ENCODE results near the gene ARCN1.

ARCN1 gene

DNA sequence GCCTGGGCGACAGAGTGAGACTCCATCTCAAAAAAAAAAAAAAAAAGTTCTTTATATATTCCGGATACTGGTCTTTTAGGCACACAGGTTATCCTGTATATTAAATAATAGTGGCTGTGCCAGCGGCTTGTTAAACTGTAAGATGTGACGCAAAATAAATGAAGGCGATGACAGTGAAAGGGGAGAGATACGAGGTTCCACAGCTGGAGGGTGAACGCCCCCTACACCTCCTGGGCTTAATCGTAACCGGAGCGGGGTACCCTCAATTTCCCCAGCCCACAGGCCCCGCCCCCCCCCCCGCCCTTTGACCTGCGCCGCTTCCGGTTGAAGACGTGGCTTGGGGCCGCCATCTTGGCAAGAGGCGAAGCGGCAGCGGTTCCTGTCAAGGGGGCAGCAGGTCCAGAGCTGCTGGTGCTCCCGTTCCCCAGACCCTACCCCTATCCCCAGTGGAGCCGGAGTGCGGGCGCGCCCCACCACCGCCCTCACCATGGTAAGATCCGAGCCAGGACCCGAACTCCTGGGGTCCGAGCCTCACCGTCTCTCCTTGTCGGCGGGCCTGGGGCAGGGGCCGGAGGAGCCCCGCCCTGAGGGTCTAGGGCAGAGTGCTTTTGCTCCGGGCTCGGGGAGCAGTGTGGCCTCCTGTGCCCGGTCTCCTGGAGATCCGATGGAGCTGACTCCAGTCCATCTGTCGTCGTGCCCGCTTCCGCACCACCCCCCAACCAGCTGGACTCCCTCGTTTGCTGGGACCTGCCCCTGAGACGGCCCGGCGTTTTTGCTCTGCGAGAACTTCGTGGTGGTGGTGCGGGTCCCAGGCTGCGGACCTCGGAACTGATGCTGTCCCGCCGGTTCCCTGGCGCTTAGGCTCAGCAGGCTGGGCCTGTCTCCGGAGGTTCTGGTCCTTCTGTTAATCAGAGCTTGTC is at the start of gene ARCN1:
ARCN1 (plus strand) TSS at position 349 of the 920 bp plus-strand sequence; CDS start at position 488, 139 bp downstream.
- DNase-seq (ENCODE audit: low read depth), result peak; percentile 65

DNA sequence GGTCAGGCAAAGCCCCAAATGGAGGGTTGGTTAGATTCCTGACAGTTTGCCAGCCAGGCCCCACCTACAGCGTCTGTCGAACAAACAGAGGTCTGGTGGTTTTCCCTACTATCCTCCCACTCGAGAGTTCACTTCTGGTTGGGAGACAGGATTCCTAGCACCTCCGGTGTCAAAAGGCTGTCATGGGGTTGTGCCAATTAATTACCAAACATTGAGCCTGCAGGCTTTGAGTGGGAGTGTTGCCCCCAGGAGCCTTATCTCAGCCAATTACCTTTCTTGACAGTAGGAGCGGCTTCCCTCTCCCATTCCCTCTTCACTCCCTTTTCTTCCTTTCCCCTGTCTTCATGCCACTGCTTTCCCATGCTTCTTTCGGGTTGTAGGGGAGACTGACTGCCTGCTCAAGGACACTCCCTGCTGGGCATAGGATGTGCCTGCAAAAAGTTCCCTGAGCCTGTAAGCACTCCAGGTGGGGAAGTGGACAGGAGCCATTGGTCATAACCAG is 49.6 kb upstream of the ARCN1 start:
- DNase-seq (ENCODE audit: low read depth), result no peak

DNA sequence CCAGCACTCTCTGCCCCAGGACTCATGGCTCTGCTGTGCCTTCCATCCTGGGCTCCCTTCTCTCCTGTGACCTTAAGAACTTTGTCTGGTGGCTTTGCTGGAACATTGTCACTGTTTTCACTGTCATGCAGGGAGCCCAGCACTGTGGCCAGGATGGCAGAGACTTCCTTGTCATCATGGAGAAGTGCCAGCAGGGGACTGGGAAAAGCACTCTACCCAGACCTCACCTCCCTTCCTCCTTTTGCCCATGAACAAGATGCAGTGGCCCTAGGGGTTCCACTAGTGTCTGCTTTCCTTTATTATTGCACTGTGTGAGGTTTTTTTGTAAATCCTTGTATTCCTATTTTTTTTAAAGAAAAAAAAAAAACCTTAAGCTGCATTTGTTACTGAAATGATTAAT is 47.9 kb upstream of the ARCN1 start:
- DNase-seq (ENCODE audit: low read depth), result no peak

DNA sequence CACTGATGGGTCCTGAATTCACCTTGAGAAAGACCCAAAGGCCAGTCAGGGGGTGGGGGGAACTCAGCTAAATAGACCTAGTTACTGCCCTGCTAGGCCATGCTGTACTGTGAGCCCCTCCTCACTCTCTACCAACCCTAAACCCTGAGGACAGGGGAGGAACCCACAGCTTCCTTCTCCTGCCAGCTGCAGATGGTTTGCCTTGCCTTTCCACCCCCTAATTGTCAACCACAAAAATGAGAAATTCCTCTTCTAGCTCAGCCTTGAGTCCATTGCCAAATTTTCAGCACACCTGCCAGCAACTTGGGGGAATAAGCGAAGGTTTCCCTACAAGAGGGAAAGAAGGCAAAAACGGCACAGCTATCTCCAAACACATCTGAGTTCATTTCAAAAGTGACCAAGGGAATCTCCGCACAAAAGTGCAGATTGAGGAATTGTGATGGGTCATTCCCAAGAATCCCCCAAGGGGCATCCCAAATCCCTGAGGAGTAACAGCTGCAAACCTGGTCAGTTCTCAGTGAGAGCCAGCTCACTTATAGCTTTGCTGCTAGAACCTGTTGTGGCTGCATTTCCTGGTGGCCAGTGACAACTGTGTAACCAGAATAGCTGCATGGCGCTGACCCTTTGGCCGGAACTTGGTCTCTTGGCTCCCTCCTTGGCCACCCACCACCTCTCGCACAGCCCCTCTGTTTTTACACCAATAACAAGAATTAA is 47.3 kb upstream of the ARCN1 start:
- DNase-seq (ENCODE audit: low read depth), result no peak

DNA sequence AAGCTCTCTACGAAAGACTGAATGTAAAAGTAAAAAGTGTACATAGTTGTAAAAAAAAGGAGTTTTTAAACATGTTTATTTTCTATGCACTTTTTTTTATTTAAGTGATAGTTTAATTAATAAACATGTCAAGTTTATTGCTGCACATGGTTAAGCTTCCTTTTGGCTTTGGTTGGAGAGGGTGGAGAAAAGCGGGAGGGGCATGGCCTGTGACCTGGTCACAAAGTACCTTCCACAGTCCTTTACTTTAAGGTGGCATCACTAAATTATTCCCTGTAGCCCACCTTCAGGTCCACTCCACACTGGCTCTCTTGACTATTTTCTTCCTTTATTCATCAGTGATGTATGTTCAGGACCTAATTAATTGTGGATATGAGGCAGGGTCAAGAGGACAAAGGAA is 45.5 kb upstream of the ARCN1 start:
- DNase-seq (ENCODE audit: low read depth), result no peak

DNA sequence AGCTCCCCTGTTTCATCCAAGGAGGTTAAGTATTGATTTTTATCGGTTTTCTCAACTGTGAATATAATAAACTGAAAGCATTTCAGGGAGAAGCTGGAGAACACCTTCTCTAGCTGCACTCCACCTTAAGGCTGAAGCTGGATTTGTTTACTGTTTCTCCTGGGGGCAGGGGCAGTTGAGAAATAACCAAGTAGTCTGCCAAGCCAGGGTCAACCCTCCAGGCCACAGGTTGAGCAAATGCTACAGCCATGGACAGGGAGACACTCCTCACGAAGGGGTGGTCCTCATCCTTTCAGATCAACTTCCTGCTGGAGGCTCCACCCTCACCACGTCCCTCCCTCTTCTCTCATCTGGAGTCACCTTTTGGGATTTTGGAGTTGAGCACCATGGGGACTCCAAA is 45.1 kb upstream of the ARCN1 start, which contains the start of gene TTC36:
TTC36 (plus strand) TSS at position 366 of the 400 bp plus-strand sequence; CDS start at position 387, 21 bp downstream.
- DNase-seq (ENCODE audit: low read depth), result no peak

DNA sequence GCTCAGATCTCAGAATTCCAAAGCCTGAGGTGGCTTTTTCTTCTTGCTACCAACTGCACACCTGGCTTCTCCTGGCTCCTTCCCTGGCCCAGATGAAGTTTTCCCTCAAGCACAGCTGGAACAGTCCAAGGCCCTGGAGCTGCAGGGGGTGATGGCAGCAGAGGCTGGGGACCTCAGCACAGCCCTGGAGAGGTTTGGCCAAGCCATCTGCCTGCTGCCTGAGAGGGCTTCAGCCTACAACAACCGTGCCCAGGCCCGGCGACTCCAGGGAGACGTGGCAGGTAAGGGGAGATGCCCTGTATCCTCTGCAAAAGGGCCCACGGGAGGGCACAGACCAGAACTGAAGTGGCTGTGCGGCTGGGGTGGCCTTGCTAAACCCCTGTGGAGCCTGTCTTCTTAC is 43.7 kb upstream of the ARCN1 start:
- DNase-seq (ENCODE audit: low read depth), result no peak

DNA sequence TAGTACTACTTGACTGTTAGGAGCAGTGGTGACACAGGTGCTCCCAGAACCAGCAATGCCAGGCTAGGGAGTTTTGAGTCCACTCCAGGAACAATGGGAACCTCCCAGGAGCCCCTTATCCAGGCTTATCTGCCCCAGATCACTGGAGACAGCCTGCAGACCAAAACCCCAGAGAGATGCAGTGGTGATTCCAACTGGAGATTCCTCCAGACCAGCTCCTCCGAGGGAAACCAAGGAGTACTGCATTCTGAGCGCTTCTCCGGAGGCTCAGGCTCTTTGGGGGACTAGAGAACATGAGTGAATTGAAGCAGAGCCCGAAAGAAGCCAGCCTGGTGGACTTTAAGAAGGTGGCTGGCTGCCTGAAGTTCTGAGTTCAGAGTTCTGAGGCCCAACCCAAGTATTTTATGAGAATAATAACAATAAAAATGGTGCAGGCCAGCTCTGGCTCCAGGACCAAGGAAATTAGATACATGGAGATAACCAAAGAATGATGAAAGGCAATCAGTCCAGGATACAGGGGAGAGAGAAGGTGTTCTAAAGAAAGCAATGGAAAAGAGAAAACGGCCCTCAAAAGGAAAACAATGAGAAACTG is 42.5 kb upstream of the ARCN1 start:
- DNase-seq (ENCODE audit: low read depth), result no peak

DNA sequence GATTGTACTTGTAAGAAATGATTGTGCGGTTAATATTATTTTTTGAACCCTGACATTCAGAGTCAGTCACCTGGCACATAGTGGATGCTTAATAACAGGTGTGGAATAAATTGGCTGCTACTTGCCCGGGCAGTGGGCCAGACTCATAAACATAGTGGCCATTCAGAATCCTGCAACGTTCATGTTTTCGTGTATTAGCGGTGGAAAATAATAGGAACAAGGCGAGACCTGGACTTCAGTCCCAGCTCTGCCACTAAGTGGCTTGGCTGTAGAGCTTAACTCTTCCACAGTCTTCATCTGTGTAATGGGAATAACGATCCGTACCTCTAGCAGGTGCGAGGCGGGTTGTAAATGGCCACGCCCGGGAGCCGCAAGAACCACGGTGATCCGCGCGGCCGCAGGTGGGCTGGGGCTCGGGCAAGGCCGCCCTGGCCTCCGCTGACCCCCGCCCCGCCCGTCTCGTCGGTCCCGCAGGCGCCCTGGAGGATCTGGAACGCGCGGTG is 42.0 kb upstream of the ARCN1 start:
- no peak for DNase-seq (ENCODE audit: low read depth)

DNA sequence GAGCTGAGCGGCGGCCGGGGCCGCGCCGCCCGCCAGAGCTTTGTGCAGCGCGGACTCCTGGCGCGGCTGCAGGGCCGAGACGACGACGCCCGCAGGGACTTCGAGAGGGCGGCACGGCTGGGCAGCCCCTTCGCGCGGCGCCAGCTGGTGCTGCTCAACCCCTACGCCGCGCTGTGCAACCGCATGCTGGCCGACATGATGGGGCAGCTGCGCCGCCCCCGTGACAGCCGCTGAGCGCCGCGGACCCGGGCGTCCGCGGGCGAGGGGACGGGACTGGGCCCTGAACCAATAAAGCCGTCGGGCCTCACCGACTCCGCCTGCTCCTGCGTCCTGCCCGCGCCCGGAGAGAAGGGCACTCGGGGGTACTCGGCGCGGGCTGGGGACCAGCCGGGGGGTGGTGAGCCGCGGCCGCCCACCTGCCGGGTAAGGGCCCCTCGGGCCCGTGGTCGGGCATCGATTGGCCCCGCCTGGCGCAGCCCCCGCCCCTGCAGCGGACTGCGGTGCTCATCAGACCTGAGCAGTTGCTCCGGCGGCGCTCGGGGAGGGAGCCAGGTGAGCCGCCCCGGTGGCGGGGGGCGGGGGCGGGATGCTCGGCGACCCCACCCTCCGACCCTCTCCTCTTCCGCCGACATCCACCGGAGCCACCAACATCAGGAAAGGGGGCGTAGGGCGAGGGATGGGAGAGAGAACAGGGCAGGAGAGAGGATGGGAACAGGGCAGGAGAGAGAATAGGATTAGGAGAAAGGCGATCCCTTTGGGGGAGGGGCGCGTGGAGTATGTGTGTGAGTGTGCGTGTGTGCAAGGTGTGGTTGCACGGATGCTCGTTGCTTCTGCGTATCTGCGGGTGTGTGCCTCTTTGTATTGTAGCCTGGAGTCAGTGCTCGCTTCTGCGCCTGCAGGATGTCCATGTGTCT is 41.3 kb upstream of the ARCN1 start, which contains the start of gene TMEM25:
TMEM25 (plus strand) TSS at position 510 of the 914 bp plus-strand sequence. CDS start 610 bp downstream, outside the sequence.
- DNase-seq (ENCODE audit: low read depth), result peak; percentile 63

DNA sequence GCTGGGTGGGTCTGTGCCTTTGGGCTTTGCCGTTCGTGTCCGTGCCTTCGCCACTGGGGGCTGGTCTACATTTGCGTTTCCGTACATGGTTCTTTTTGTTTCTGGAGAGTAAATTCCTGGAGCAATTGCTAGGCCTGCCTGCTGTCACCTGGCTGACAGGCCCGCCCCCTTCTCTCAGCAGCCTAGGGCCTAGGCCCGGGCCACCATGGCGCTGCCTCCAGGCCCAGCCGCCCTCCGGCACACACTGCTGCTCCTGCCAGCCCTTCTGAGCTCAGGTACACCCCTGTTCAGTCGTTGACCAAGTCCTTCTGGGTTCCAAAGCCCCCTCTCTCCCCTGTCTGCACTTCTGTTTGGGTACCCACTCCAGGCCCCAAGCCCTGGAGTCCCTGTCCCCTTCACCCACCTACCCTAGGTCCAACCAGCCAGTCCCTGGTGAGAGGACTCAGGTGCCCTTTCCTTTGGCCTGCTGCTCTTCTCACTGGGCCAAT is 40.6 kb upstream of the ARCN1 start:
- no peak for DNase-seq (ENCODE audit: low read depth)

DNA sequence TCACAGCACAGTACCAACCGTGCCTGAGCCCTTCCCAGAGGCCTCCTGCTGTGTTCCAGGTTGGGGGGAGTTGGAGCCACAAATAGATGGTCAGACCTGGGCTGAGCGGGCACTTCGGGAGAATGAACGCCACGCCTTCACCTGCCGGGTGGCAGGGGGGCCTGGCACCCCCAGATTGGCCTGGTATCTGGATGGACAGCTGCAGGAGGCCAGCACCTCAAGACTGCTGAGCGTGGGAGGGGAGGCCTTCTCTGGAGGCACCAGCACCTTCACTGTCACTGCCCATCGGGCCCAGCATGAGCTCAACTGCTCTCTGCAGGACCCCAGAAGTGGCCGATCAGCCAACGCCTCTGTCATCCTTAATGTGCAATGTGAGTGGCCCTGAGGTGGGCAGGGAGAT is 40.1 kb upstream of the ARCN1 start:
- no peak for DNase-seq (ENCODE audit: low read depth)

DNA sequence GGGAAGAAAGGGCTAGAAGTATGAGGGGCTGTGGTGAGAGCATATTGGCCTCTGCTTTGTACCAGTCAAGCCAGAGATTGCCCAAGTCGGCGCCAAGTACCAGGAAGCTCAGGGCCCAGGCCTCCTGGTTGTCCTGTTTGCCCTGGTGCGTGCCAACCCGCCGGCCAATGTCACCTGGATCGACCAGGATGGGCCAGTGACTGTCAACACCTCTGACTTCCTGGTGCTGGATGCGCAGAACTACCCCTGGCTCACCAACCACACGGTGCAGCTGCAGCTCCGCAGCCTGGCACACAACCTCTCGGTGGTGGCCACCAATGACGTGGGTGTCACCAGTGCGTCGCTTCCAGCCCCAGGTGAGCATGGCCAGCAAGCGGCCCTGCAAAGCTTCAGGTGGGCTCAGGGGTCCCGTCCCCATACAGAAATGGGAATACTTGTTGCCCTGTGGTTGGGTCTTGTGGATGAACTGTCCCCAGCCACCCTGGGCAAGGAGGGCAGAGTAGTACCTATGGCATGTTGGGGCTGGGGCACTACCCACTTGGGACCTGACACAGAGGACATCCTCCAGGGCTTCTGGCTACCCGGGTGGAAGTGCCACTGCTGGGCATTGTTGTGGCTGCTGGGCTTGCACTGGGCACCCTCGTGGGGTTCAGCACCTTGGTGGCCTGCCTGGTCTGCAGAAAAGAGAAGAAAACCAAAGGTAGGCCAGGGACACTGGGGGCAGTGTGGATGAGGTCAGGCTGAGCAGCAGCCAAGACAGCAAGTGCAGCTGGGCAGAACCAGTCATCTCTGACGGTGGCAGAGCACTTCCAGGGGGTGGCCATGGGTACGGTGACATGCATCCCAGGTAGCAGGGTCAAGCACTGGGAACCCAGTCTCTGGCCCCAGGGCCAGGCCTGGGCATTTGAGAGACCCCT is 39.1 kb upstream of the ARCN1 start:
- DNase-seq (ENCODE audit: low read depth), result no peak

DNA sequence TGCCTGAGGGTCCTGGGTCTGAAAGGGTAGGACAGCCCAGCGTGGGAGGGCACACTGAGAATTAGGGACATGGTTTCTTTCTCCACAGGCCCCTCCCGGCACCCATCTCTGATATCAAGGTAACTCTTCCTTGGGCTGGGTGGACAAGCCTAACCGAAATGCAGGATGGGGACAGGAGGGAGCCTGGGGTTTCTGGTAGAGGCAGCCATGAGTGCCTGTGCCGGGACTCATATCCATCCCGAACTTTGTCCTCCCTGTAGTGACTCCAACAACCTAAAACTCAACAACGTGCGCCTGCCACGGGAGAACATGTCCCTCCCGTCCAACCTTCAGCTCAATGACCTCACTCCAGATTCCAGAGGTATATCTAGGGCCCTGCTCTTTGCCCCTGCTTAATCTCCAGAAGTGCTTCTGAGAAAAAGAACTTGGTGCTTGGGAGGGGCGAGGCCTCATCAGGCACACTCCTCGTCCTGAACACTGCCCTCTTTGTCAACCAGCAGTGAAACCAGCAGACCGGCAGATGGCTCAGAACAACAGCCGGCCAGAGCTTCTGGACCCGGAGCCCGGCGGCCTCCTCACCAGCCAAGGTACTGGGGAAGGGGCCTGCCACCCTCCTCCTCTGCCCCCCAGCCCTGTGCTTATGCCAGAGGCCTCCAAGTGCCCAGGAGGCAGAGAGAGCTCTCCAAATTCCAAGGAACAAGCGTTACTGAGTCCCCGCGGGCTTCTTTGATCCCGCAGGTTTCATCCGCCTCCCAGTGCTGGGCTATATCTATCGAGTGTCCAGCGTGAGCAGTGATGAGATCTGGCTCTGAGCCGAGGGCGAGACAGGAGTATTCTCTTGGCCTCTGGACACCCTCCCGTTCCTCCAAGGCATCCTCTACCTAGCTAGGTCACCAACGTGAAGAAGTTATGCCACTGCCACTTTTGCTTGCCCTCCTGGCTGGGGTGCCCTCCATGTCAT is 38.2 kb upstream of the ARCN1 start:
- DNase-seq (ENCODE audit: low read depth), result no peak

DNA sequence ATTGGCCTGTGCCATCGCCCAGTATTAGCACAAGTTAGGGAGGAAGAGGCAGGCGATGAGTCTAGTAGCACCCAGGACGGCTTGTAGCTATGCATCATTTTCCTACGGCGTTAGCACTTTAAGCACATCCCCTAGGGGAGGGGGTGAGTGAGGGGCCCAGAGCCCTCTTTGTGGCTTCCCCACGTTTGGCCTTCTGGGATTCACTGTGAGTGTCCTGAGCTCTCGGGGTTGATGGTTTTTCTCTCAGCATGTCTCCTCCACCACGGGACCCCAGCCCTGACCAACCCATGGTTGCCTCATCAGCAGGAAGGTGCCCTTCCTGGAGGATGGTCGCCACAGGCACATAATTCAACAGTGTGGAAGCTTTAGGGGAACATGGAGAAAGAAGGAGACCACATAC is 36.9 kb upstream of the ARCN1 start:
- no peak for DNase-seq (ENCODE audit: low read depth)

DNA sequence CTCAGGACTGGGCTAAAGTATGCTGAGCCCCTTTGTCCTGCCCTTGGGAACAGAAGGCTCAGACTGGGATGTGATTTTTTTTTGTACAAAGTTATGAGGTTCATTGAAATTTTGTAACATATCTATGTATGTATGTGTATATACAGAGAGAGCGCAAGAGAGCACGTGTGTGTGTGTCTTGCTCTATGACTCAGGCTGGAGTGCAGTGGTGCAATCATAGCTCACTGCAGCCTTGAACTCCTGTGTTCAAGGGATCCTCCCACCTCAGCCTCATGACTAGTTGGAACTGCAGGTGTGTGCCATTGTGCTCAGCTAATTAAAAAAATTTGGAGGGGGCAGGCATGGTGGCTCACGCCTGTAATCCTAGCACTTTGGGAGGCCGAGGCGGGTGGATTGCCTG is 35.5 kb upstream of the ARCN1 start:
- no peak for DNase-seq (ENCODE audit: low read depth)

DNA sequence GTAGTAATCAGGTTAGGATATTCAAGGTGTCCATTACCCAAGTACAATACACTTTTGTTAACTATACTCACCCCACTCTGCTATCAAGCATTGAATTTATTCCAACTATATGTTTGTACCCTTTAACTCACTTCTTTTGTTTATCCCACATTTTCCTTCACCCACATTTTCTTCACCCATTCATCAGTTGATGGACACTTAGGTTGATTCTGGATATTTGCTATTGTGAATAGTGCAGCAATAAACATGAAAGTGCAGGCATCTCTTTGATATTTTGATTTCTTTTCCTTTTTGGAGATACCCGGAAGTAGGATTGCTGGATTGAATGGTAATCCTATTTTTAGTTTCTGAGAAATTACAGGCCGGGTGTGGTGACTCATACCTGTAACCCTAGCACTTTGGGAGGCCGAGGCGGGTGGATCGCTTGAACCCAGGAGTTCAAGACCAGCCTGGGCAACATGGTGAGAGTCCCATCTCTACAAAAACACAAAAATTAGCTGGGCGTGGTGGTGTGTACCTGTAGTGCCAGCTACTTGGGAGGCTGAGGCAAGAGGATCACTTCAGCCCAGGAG is 34.7 kb upstream of the ARCN1 start:
- no peak for DNase-seq (ENCODE audit: low read depth)

DNA sequence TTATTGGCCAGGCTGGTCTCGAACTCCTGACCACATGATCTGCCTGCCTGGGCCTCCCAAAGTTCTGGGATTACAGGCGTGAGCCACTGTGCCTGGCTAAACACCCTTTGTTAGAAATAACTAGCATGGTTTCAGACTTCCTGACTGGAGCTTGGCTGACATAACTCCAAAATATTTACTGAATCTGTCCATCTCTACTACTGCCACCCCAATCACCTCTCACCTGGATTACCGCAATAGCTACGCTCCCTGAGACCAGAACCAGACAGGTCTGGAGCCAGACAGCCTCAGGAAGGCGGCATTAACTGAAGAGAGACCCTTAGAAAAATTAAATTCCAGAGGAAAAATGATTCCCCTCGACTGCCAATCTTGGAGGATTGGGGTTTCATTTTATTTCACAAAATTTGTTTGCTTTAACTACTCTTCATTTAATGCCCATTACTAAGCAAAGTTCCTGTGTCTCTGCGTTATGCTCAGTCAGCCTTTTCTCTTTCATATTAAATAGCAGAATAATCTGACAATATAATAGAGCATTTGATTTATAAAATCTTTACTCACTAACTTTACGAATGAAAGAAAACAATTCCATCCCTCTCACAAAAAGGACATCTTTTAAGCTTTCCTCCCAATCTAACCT is 28.1 kb upstream of the ARCN1 start:
- no peak for DNase-seq (ENCODE audit: low read depth)

Data from stimulated activated CD8-positive, alpha-beta memory T cell treated with anti-CD3 and anti-CD28 coated beads, Interleukin-4, amount 100 ng/mL, for 24 hours (primary cell).